IMR-90 (cell line): Measurements from ENCODE around the gene ADAM12.

Experiments
- CEBPB ChIP-seq: IDR thresholded peaks from 2 replicates; pipeline ENCODE4 v1.6.1; 2012; ENCODE audit warnings: low read depth, low read length, improper control_type of control experiment
- CTCF ChIP-seq: conservative IDR thresholded peaks from 2 replicates; pipeline ENCODE4 v1.5.1; 2012; ENCODE audit warnings: mild to moderate bottlenecking, low read depth, low read length, improper control_type of control experiment
- MAFK ChIP-seq: IDR thresholded peaks from 2 replicates; pipeline ENCODE4 v1.6.1; 2012; ENCODE audit warnings: low read depth, low read length, improper control_type of control experiment
- MAZ ChIP-seq: IDR thresholded peaks from 2 replicates; pipeline ENCODE4 v1.6.1; 2012; ENCODE audit warnings: low read depth, mild to moderate bottlenecking, low read length, improper control_type of control experiment, moderate library complexity, borderline replicate concordance
- NFE2L2 ChIP-seq: fragments of 150-350 bp; IDR thresholded peaks from 2 replicates; pipeline ENCODE4 v1.6.1; 2016; ENCODE audit warnings: low read depth, mild to moderate bottlenecking, low read length
- POLR2A ChIP-seq: IDR thresholded peaks from 2 replicates; pipeline ENCODE4 v1.6.1; 2012; ENCODE audit warnings: mild to moderate bottlenecking, low read depth, low read length
- RAD21 ChIP-seq: IDR thresholded peaks from 2 replicates; pipeline ENCODE4 v1.6.1; 2012; ENCODE audit warnings: low read length, improper control_type of control experiment
- RCOR1 ChIP-seq: IDR thresholded peaks from 2 replicates; pipeline ENCODE4 v1.6.1; 2012; ENCODE audit warnings: mild to moderate bottlenecking, low read length, improper control_type of control experiment; ENCODE audit not compliant: insufficient replicate concordance
- SMC3 ChIP-seq: fragments of 150-350 bp; IDR thresholded peaks from 2 replicates; pipeline ENCODE4 v1.6.1; 2016; ENCODE audit warnings: low read depth, mild to moderate bottlenecking, antibody characterized with exemption, low read length, moderate library complexity
- USF2 ChIP-seq: fragments of 150-350 bp; IDR thresholded peaks from 2 replicates; pipeline ENCODE4 v1.6.1; 2017; ENCODE audit warnings: mild to moderate bottlenecking, antibody characterized with exemption, low read length, low read depth

- TF ChIP-seq RAD21 (no peak), POLR2A (no peak), CTCF (no peak), MAFK (no peak), SMC3 (no peak), USF2 (no peak), MAZ (no peak), RCOR1 (no peak), CEBPB (no peak), NFE2L2 (no peak)
Observed at GRCh38 chr10:126115886-126116285, 272.4 kb downstream of the ADAM12 start.
